HG03439 (cell line): ENCODE results near the gene OAF.

Experiments used
- ATAC-seq: cut with Tn5 transposase; IDR thresholded peaks from one replicate; pipeline ENCODE4 v1.9.1; 2021; ENCODE audit warnings: mild to moderate bottlenecking, moderate library complexity; ENCODE audit not compliant: unreplicated experiment

Gene OAF

GRCh38 chr11:120220747-120221037 is 9.9 kb downstream of the OAF start:
- ATAC-seq, result no peak

GRCh38 chr11:120221115-120221752 is 10.4 kb downstream of the OAF start:
- no peak for ATAC-seq

- no peak for ATAC-seq
Measured at GRCh38 chr11:120222916-120223315, 12.1 kb downstream of the OAF start.

GRCh38 chr11:120223793-120224192 is 13.0 kb downstream of the OAF start:
- ATAC-seq, result no peak

- ATAC-seq, result no peak
Measured at GRCh38 chr11:120224361-120224760, 13.5 kb downstream of the OAF start.

- ATAC-seq, result no peak
Measured at GRCh38 chr11:120224972-120225909, 14.4 kb downstream of the OAF start.

GRCh38 chr11:120226242-120226641 is 15.4 kb downstream of the OAF start:
- no peak for ATAC-seq

GRCh38 chr11:120226714-120227113 is 15.9 kb downstream of the OAF start:
- no peak for ATAC-seq

- ATAC-seq, result no peak
Measured at GRCh38 chr11:120227228-120227852, 16.5 kb downstream of the OAF start.

GRCh38 chr11:120228794-120229384 is 18.1 kb downstream of the OAF start:
- ATAC-seq, result no peak

GRCh38 chr11:120229451-120230424 is 18.9 kb downstream of the OAF start:
- no peak for ATAC-seq

- no peak for ATAC-seq
Measured at GRCh38 chr11:120230433-120231071, 19.7 kb downstream of the OAF start.

- no peak for ATAC-seq
Measured at GRCh38 chr11:120231963-120232362, 21.1 kb downstream of the OAF start.

- no peak for ATAC-seq
Measured at GRCh38 chr11:120233207-120233803, 22.5 kb downstream of the OAF start.

- no peak for ATAC-seq
Measured at GRCh38 chr11:120235024-120235628, 24.3 kb downstream of the OAF start.

GRCh38 chr11:120236169-120237107 is 25.6 kb downstream of the OAF start:
- no peak for ATAC-seq

- no peak for ATAC-seq
Measured at GRCh38 chr11:120238968-120239620, 28.3 kb downstream of the OAF start.
